Neural progenitor cell (in vitro differentiated cells): ENCODE measurements around the gene SHROOM2. TPM values are rescaled to one million over a fixed set of nuclear protein-coding genes. Genes with fewer than 3 reads are reported as not detected.

Source experiments
- DNase-seq: peaks from one replicate; pipeline ENCODE4 v3.0.0-alpha.2; 2016; ENCODE audit warnings: low spot score
- H2AFZ ChIP-seq: fragments of 200-600 bp; sonication (generic); replicated peaks from 2 replicates; pipeline ENCODE4 v1.6.1; 2016; ENCODE audit warnings: antibody characterized with exemption
- H3F3A ChIP-seq: fragments of 200-600 bp; sonication (generic); 2 replicates; pipeline ENCODE4 v1.6.1; 2016; ENCODE audit warnings: antibody characterized with exemption, low read depth
- H3K27ac ChIP-seq: fragments of 200-600 bp; sonication (generic); 2 replicates; pipeline ENCODE4 v1.5.1; 2016; ENCODE audit warnings: mild to moderate bottlenecking
- H3K27me3 ChIP-seq: fragments of 200-600 bp; sonication (generic); 2 replicates; pipeline ENCODE4 v1.6.1; 2016; ENCODE audit warnings: mild to moderate bottlenecking, moderate library complexity
- H3K36me3 ChIP-seq: fragments of 200-600 bp; sonication (generic); 2 replicates; pipeline ENCODE4 v1.5.1; 2016
- H3K4me1 ChIP-seq: fragments of 200-600 bp; sonication (generic); 2 replicates; pipeline ENCODE4 v1.6.1; 2016; ENCODE audit warnings: mixed run types
- H3K4me2 ChIP-seq: fragments of 200-600 bp; sonication (generic); 2 replicates; pipeline ENCODE4 v1.6.1; 2016
- H3K4me3 ChIP-seq: fragments of 200-600 bp; sonication (generic); 2 replicates; pipeline ENCODE4 v1.5.1; 2016
- H3K79me2 ChIP-seq: fragments of 200-600 bp; sonication (generic); 2 replicates; pipeline ENCODE4 v1.6.1; 2016; ENCODE audit warnings: low read depth
- H3K9ac ChIP-seq: fragments of 200-600 bp; sonication (generic); 2 replicates; pipeline ENCODE4 v1.6.1; 2016
- H3K9me3 ChIP-seq: fragments of 200-600 bp; sonication (generic); 2 replicates; pipeline ENCODE4 v1.5.1; 2016; ENCODE audit warnings: low read depth
- H4K20me1 ChIP-seq: fragments of 200-600 bp; sonication (generic); 2 replicates; pipeline ENCODE4 v1.6.1; 2016; ENCODE audit warnings: low read depth
- H3K27ac Mint-ChIP-seq: 3 replicates; pipeline ENCODE4 v1.8.0; 2021; ENCODE audit warnings: mixed read lengths
- H3K27me3 Mint-ChIP-seq: 2 replicates; pipeline ENCODE4 v1.8.0; 2022; ENCODE audit warnings: low read depth, mild to moderate bottlenecking, inconsistent platforms, moderate library complexity, mixed read lengths; ENCODE audit not compliant: insufficient read depth
- H3K36me3 Mint-ChIP-seq: 3 replicates; pipeline ENCODE4 v1.8.0; 2021; ENCODE audit warnings: mixed read lengths
- H3K4me1 Mint-ChIP-seq: 3 replicates; pipeline ENCODE4 v1.8.0; 2021; ENCODE audit warnings: mixed read lengths
- H3K4me3 Mint-ChIP-seq: 3 replicates; pipeline ENCODE4 v1.8.0; 2021; ENCODE audit warnings: mild to moderate bottlenecking, moderate library complexity, mixed read lengths
- H3K9me3 Mint-ChIP-seq: 3 replicates; pipeline ENCODE4 v1.8.0; 2020; ENCODE audit warnings: mixed read lengths
- EZH2 ChIP-seq: fragments of 200-600 bp; sonication (generic); IDR thresholded peaks from 2 replicates; pipeline ENCODE4 v1.6.1; 2017; ENCODE audit warnings: antibody characterized with exemption, mild to moderate bottlenecking, moderate library complexity
- EZH2phosphoT487 ChIP-seq: fragments of 200-600 bp; sonication (generic); IDR thresholded peaks from 2 replicates; pipeline ENCODE4 v1.6.1; 2017; ENCODE audit warnings: antibody characterized with exemption
- total RNA-seq: library from RNA; depleted of rRNA; stranded (reverse); fragments of >200 nt; gene quantifications from 2 replicates; pipeline ENCODE4 v1.2.3, GENCODE V29; 2015; ENCODE audit warnings: low replicate concordance
- TF ChIP-seq, protein P1 (sequence below): fragments of 200-600 bp; sonication (generic); IDR thresholded peaks from 2 replicates; pipeline ENCODE4 v1.5.1; 2017; ENCODE audit warnings: antibody characterized with exemption, mild to moderate bottlenecking

The SHROOM2 gene
- total RNA-seq, 1 donor from 2014 or later: 9.1 TPM

DNA sequence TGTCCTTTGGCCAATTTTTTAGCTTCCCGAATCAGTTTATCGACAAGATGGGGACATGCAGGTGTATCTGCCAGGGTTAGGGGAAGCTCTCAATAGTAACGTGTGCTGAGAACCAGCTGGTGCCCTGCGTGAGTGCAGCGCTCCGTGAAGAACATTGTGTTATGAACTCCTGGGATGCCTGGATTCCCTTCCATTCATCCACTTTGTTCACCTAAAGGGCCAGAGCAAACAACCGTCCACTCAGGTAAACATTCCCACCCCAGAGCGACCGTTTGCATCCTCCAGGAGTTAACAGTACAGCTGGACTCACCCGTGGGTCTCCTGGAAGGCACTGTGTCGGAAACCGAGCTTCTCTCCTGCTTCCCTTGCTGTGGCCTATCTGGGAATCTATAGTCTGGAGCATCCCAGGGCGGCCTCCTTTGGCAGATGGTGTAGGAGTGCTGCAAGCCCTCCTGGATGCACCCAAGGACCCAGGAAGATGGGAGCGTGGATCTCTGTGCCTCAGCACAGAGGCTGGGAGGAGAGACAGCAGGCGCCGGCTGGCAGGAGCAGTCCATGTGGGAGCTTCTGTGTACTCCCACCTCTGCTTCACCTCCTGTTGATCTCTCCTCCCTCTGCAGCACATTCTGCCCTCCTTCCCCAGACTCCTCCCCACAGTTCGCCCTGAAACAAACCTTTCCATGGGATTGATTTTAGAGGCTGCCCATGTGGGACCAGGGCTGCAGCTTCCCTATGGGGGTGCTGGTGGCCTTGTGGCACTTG lies 62.7 kb downstream of the SHROOM2 start:
- no peak overlapping the region for H3K9ac ChIP-seq
- Mint-ChIP-seq H3K27me3 (peaks cover 3% of the 10 kb centered on the region), H3K9me3 (peaks cover 11% of the 10 kb centered on the region), H3K36me3 (peaks cover 5% of the 10 kb centered on the region), H3K27ac (no peak overlapping the region), H3K4me3 (no peak overlapping the region), H3K4me1 (peaks cover 20% of the 10 kb centered on the region)
- DNase-seq: no peak
- peaks cover 6% of the 10 kb centered on the region for H3K4me1 ChIP-seq
- no peak overlapping the region for H2AFZ ChIP-seq
- no peak overlapping the region for H3K4me2 ChIP-seq
- no peaks in the 10 kb centered on the region for H3K27me3 ChIP-seq
- H3K79me2 ChIP-seq: peaks cover 27% of the 10 kb centered on the region
- no peak for TF ChIP-seq EZH2
- no peak for TF ChIP-seq EZH2phosphoT487
- TF ChIP-seq, protein P1, sequence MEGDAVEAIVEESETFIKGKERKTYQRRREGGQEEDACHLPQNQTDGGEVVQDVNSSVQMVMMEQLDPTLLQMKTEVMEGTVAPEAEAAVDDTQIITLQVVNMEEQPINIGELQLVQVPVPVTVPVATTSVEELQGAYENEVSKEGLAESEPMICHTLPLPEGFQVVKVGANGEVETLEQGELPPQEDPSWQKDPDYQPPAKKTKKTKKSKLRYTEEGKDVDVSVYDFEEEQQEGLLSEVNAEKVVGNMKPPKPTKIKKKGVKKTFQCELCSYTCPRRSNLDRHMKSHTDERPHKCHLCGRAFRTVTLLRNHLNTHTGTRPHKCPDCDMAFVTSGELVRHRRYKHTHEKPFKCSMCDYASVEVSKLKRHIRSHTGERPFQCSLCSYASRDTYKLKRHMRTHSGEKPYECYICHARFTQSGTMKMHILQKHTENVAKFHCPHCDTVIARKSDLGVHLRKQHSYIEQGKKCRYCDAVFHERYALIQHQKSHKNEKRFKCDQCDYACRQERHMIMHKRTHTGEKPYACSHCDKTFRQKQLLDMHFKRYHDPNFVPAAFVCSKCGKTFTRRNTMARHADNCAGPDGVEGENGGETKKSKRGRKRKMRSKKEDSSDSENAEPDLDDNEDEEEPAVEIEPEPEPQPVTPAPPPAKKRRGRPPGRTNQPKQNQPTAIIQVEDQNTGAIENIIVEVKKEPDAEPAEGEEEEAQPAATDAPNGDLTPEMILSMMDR: no peak
- H3K27ac ChIP-seq: no peak overlapping the region
- no peaks in the 10 kb centered on the region for H3F3A ChIP-seq
- no peaks in the 10 kb centered on the region for H3K9me3 ChIP-seq
- no peak overlapping the region for H3K4me3 ChIP-seq
- no peaks in the 10 kb centered on the region for H3K36me3 ChIP-seq
- peaks cover 3% of the 10 kb centered on the region for H4K20me1 ChIP-seq

DNA sequence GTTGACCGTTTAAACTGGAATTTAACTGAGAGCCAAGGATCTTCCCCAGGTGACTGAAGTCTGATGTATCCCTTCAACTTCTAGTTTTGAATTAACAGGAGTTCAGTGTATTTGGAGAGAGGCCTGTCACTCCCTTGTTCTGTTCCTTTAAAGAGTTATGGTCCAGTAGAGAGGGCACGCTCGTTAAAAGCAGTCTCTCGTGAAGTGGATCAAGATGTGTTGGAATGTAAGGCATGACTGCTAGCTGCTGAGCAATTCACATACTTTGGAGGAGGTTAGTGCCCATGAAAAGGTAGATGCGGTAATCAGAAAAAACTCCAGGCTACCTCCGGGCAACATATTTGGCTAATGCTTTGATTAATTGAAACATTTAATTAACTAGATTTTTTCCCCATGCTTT lies 65.7 kb downstream of the SHROOM2 start:
- H2AFZ ChIP-seq: no peak overlapping the region
- H3K9me3 Mint-ChIP-seq: peaks cover 9% of the 10 kb centered on the region
- peaks cover 19% of the 10 kb centered on the region for H3K4me1 ChIP-seq
- no peaks in the 10 kb centered on the region for H3F3A ChIP-seq
- H3K79me2 ChIP-seq: peaks cover 5% of the 10 kb centered on the region
- no peaks in the 10 kb centered on the region for H4K20me1 ChIP-seq
- no peaks in the 10 kb centered on the region for H3K36me3 ChIP-seq
- H3K27me3 Mint-ChIP-seq: peaks cover 3% of the 10 kb centered on the region
- H3K9me3 ChIP-seq: no peaks in the 10 kb centered on the region
- H3K9ac ChIP-seq: no peak overlapping the region
- H3K27ac ChIP-seq: no peak overlapping the region
- H3K4me3 Mint-ChIP-seq: no peak overlapping the region
- H3K36me3 Mint-ChIP-seq: peaks cover 7% of the 10 kb centered on the region
- no peak overlapping the region for H3K4me2 ChIP-seq
- no peak for DNase-seq
- H3K27ac Mint-ChIP-seq: no peak overlapping the region
- TF ChIP-seq, protein P1: no peak
- TF ChIP-seq EZH2phosphoT487 (no peak), EZH2 (no peak)
- H3K27me3 ChIP-seq: no peaks in the 10 kb centered on the region
- H3K4me1 Mint-ChIP-seq: peaks cover 32% of the 10 kb centered on the region
- H3K4me3 ChIP-seq: no peak overlapping the region

DNA sequence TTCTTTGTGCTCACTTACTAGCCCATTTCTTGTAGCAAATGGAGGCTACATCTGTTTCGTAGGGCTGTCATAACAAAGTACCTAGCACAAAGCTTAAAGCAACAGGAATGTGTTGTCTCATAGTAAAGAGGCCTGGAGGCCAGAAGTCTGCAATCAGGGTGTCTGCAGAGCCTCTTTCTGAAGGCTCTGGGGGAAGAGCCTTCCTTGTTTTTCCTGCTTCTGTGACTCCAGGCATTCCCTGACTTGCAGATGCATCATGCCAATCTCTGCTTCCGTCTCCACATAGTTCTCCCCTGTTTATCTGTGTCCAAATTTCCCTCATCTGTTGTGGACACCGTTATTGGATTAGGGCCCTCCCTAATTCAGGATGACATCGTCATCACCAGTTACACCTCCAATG lies 67.1 kb downstream of the SHROOM2 start:
- peaks cover 10% of the 10 kb centered on the region for H3K9me3 Mint-ChIP-seq
- H3K27me3 Mint-ChIP-seq: peaks cover 8% of the 10 kb centered on the region
- Histone ChIP-seq H3K79me2 (peaks cover 4% of the 10 kb centered on the region), H3K4me2 (no peak overlapping the region), H3K9ac (no peak overlapping the region), H3K36me3 (no peaks in the 10 kb centered on the region), H3K27me3 (no peaks in the 10 kb centered on the region), H2AFZ (no peak overlapping the region), H3K27ac (no peak overlapping the region), H4K20me1 (no peaks in the 10 kb centered on the region), H3K9me3 (no peaks in the 10 kb centered on the region), H3K4me1 (peaks cover 19% of the 10 kb centered on the region), H3K4me3 (no peak overlapping the region), H3F3A (no peaks in the 10 kb centered on the region)
- no peak for TF ChIP-seq EZH2
- TF ChIP-seq, protein P1: no peak
- no peak for TF ChIP-seq EZH2phosphoT487
- H3K4me1 Mint-ChIP-seq: peaks cover 44% of the 10 kb centered on the region
- no peak overlapping the region for H3K4me3 Mint-ChIP-seq
- no peak for DNase-seq
- H3K36me3 Mint-ChIP-seq: peaks cover 8% of the 10 kb centered on the region
- H3K27ac Mint-ChIP-seq: no peak overlapping the region
